ENCODE results near the gene SERPINA5. TPM values are rescaled to one million over a fixed set of nuclear protein-coding genes. Genes with fewer than 3 reads are reported as not detected.

The SERPINA5 gene
- total RNA-seq, 1 donor from 2014 or later = 2.4 TPM

- TF ChIP-seq CTCF (conservative IDR thresholded peaks at IDR 0.05; ENCODE audit: low read depth, low read length) = no peak
- no peak for DNase-seq (ENCODE audit: low read depth)
- H3K4me3 ChIP-seq (ENCODE audit: low read depth, low read length) = no peak overlapping the region
Observed at GRCh38 chr14:94593749-94594431, 12.7 kb downstream of the SERPINA5 start.

- H3K4me3 ChIP-seq (ENCODE audit: low read depth, low read length) = no peak overlapping the region
- no peak for DNase-seq (ENCODE audit: low read depth)
- TF ChIP-seq CTCF (conservative IDR thresholded peaks at IDR 0.05; ENCODE audit: low read depth, low read length) = no peak
Observed at GRCh38 chr14:94594441-94594840, 13.2 kb downstream of the SERPINA5 start.

- H3K4me3 ChIP-seq (ENCODE audit: low read depth, low read length) = no peak overlapping the region
- DNase-seq (ENCODE audit: low read depth) = no peak
- TF ChIP-seq CTCF (conservative IDR thresholded peaks at IDR 0.05; ENCODE audit: low read depth, low read length) = no peak
Observed at GRCh38 chr14:94595912-94596311, 14.7 kb downstream of the SERPINA5 start.

GRCh38 chr14:94596361-94596760, 15.1 kb downstream of the SERPINA5 start:
- no peak for TF ChIP-seq CTCF (conservative IDR thresholded peaks at IDR 0.05; ENCODE audit: low read depth, low read length)
- no peak overlapping the region for H3K4me3 ChIP-seq (ENCODE audit: low read depth, low read length)
- DNase-seq (ENCODE audit: low read depth) = no peak

GRCh38 chr14:94597788-94598187, 16.6 kb downstream of the SERPINA5 start:
- TF ChIP-seq CTCF (conservative IDR thresholded peaks at IDR 0.05; ENCODE audit: low read depth, low read length) = no peak
- DNase-seq (ENCODE audit: low read depth) = no peak
- no peak overlapping the region for H3K4me3 ChIP-seq (ENCODE audit: low read depth, low read length)

GRCh38 chr14:94598506-94598815, 17.2 kb downstream of the SERPINA5 start:
- H3K4me3 ChIP-seq (ENCODE audit: low read depth, low read length) = no peak overlapping the region
- no peak for DNase-seq (ENCODE audit: low read depth)
- TF ChIP-seq CTCF (conservative IDR thresholded peaks at IDR 0.05; ENCODE audit: low read depth, low read length) = no peak
